T-helper 1 cell (primary cell): Measurements from ENCODE around the gene TMEM259.
A peak's percentile ranks its signal among the peaks of the same experiment; 100 is the strongest.

Source experiments
- DNase-seq, 5 donors: peaks; one replicate each; pipeline ENCODE4 v3.0.0-alpha.2; 2012 to 2020

The TMEM259 gene

DNA sequence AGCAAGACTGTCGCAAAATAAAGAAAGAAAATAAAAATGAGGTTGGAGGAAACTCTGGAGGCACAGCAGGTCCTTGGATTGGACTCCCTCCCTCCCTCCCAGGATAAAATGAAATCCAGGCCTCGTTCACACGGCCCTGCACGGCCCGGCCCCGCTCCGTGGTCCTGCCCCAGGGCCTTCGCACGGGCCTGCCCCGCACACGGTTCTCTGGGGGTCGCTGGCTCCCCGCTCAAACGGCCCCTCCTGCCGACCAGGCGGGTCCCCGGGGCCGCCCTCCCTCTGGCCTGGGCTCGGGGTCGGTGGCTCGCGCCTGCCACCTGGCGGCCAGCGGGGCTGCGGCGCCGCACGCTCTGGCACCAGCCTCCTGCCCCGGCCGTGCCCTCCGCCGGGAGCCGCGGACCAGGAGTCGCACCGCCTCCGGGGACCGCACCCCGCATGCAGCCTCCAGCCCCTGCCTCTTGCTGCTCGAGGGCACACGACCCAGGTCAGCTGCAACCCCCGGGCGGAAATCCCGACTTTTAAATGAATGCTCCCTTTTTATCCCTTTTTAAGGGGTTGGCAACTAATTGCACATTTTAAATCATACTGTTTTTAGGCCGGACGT, 38.3 kb downstream of the TMEM259 start:
- peak; percentile 52 to 72 (median 61) for DNase-seq

DNA sequence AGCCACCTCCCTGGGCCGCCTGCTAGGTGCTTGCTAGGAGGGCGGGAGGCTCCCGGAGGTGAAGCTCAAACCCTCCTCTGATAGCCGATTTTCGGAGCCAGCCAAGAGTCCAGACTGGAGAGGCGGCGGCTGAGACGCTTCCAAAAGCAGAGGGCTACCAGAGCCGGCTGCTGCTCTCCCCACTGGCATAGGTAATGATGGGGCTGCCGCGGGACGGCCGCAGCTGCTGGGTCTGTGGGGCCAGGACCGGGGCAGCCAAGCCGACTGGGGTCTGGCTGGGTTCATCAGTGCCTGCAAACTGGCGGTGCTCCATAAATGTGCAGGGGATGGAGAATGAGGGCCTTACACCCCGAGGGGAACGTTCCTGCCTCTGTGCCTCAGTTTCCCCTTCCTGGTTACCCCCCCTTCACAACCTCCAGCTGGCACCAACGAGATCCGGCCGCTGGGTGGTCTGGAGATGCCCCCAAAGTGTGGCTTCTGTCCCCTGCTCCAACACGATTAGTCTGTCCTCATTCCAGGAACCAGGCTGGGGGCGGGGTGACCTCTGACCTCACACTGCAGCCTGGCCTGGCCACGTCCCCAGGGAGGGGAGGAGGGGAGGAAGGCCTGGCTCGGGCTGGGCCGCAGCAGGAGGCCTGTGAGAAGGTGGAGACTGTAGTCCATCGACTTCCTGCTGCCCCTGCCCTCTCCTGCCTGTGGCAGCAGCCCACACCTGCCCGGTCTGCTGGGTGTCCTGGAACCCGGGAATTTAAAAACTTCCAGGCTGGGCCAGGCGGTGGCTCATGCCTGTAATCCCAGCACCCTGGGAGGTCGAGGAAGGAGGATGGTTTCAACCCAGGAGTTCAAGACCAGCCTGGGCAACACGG, 40.6 kb downstream of the TMEM259 start:
- no peak for DNase-seq

DNA sequence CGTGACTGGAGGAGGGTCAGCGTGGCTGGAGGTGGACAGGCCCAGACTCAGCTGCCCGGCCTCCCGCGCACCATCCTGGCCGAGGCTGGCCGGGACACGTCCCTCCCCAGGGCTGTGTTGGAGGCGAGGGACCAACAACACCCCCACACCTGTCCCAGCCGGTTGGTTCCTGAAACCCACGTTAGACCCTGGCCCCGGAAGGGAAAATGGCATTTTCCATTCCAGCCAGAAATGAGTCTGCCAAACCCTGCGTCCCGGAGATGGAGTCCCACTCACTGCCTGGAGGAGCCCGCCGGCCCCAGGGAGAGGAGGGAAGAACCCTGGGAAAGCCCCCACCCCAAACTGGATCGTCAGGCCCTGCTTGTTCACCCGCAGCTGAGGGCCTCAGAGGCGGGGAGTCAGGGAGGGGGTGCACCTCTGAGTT, 41.6 kb downstream of the TMEM259 start:
- DNase-seq = no peak

DNA sequence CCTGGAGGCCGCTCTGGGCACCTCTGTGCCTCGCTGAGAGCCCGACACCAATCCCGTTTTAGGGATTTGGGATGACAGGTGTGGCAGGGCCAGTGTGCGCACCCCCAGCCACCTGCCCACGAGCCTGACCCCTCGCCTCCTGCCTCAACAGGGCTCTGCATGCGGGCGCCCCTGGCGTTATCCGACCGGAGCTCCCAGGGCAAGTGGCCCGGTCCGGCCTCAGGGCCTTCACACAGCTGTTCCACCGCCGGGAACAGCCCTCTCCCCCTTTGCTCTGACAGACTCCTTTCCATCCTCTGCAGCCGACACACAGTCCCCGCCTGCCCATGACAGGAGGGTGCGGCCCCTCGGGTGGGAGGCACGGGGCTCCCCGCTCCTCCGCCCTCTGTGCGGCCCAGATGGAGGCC, 43.9 kb downstream of the TMEM259 start:
- no peak for DNase-seq

DNA sequence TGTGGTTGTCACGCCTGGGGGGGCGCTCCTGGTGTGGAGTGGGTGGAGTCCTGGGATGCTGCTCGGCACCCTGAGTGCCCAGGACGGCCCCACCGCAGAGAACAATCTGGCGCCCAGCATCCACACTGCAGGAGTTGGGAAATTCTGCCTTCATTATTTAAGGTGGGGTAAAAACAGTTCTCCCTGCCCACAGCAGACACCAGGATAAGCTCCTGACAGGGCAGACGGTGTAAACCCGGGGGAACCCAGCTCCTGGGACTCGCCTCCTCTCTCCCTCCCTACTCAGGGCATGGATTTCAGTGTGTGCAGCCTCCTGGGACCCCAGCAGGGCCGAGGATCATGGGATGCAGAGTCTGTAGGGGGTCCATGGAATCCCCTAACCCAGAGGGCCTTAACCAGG, 44.4 kb downstream of the TMEM259 start:
- no peak for DNase-seq

DNA sequence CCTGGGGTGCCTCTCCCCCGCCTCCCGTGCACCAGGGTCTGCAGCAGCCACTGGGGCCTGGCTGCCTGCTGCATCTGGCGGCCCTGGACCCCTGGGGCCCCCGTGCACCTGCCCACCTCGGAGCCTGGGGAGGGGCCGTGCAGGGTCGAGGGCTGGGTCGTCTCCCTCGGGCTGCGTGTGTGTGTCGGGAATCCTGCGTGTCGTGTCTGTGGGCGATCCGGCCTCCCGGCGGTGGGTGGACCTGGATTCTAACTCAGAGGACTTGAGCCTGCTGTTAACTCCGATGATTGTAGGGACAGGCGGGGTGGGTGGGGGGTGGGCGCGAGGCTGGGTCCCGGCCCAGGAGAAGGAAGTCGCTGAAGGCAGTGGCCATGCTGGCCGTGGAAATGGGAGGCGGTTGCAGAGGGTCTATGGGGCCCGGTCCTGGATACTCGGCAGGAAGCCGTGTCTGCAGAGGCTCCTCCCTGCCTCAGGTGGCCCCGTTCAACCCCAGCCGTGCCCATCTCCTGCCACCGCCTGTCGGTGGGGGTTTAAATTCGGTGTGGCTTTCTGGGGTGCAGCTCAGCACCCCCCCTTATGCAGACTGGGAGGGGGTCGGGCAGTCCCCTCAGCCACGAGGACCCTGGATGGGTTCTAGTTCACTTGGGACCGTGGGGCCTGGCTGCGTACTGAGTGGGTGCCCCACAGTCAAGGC, 46.2 kb downstream of the TMEM259 start:
- no peak for DNase-seq

DNA sequence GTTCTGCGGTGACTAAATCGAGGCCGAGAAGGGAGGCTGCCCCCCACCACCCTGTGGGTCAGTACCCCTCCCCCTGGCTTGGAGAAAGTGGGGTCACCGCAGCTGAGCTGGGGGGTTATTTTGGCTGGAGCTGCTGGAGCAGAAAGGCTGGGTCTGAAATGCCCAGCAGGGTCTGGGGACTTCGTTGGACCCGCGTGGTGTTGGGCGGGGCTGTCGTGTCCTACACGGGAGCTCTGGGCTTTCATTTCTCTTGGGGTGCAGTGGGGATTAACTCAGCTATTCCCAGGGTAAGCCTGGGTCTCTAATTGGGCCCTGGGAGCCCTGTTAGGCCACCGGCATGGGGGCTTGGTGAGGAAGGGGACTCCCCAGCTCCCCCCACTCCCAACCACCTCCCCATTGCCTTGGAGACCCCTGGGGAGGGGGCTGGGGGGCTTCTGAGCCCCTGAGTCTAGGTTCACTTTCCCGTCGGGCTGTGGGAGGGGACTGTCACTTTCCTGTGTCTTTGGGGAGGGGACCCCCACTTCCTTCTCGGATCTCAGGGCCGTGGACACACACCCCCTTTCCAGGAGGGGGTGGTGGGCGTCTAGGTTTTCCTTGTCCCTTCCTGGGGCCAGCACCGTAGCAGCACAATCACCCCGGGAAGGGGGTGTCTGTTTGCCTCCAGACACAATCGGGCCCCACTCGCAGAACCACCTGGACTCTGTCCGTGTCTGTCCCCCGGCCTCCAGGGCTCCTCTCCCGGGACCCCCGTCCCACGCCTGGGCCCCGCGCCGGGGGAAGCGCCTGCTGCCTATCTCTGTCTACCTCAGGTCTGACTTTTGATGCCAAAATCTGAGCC, 47.0 kb downstream of the TMEM259 start:
- no peak for DNase-seq

DNA sequence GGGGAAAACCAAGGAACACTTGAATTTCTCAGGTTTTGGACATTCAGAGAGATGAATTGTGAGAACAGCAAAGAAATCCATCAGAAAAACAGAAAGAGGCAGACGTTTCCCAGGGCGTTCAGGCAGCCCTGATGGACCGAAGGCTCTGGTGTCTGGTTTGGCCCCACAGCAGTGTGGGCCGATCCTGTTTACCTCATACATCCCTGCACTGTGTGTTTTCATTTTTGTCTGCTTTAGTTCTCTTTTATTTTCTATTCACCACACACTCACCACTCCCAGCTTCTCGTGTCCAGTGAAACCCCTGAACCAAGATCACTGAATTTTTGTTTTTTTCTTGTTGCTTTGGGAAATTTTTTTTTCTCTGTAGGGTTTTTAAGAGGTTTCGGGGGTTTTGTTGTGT, 48.6 kb downstream of the TMEM259 start:
- DNase-seq = no peak

DNA sequence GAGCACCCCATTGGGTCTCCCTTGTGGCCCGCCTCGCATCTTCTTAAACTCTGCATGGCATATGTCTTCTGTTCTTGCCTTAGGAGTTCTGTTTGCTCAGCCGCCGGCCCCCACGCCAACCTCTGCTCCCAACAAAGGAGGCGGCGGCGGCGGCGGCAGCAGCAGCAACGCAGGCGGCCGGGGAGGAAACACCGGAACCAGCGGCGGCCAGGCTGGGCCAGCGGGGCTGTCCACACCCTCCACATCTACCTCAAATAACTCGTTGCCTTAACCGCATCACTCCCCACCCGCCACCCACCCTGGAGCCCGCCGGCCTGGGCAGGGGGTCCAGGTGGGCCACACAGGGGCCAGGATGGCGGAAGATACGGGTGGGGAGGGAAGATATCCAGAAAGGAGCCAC, 49.1 kb downstream of the TMEM259 start:
- DNase-seq = no peak

DNA sequence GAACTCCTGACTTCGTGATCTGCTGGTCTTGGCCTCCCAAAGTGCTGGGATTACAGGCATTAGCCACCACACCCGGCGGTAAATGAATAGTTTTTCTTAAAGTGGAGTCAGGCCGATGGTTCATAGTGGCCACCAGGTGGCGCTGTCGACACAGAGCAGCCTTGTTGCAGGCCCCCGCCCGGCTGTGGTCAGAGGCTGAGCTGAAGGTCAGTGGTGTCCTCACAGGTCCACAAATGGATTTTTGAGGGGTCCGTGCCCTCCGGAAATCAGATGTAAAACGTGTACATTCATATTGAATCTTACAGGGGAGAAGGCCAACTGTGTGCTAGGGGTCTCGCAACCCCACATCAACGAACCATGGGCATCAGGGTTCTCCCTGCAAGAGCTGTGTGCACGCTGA, 50.2 kb downstream of the TMEM259 start:
- no peak for DNase-seq

DNA sequence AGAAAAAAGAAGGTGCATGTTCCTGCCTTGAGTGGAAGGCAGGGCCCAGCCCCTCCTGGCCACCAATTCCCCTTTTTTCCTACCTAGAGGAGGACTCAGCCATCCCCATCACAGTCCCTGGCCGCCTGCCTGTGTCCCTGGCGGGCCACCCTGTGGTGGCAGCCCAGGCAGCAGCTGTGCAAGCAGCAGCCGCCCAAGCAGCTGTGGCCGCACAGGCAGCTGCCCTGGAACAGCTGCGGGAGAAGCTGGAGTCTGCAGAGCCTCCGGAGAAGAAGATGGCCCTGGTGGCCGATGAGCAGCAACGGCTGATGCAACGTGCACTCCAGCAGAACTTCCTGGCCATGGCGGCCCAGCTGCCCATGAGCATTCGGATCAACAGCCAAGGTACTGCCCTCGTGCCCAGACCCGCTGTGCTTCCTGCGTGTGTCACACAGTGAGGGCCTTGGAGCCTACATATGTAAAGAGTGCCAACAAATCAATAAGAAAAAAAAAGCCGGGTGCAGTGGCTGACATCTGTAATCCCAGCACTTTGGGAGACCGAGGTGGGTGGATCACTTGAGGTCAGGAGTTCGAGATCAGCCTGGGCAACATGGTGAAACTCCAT, 54.3 kb downstream of the TMEM259 start:
- DNase-seq = no peak

DNA sequence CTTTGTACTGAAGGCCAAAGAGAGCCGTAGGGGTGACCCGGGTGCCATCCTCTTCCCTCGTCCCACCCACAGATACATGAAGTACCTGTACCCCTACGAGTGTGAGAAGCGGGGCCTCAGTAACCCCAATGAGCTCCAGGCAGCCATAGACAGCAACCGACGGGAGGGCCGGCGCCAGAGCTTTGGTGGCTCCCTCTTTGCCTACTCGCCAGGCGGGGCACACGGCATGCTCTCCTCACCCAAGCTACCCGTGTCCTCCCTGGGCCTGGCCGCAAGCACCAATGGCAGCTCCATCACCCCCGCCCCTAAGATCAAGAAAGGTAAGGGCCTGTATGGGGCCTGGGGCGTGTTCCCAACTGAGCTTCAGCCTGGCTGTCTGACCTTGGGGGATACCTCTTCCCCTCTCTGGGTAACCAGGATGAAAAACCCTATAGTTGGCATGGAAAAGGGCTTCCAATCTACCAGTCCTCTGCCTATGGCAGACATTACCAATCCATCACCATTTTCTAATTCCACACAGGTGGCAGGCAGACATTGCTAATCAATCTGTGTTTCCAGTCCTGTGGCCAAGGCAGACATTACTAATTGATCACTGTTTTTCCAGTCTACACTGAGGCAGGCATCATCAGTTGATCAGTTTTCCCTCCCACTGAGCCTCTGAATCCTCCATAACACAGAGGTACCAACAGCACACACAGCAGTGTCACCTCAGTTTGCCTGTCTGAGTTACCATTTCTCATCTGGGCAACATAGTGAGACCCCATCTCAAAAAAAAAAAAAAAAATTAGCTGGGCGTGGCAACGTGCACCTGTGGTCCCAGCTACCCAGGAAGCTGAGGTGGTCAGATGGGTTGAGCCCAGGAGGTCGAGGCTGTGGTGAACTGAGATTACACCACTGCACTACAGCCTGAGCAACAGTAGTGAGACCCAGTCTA, 55.9 kb downstream of the TMEM259 start:
- DNase-seq = no peak

DNA sequence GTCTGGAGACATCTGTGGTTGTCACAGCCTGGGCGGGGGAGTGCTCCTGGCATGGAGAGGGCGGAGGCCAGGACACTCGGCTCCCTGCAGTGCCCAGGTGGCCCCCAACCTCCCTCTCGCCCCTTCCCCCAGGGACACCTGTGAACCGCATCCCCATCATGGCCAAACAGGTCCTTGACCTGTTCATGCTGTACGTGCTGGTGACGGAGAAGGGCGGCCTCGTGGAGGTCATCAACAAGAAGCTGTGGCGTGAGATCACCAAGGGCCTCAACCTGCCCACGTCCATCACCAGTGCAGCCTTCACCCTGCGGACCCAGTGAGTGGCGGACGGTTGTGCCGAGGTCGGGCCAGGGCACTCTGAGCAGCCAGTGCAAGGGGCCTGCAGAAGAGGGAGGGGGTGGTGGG, 56.8 kb downstream of the TMEM259 start:
- no peak for DNase-seq

DNA sequence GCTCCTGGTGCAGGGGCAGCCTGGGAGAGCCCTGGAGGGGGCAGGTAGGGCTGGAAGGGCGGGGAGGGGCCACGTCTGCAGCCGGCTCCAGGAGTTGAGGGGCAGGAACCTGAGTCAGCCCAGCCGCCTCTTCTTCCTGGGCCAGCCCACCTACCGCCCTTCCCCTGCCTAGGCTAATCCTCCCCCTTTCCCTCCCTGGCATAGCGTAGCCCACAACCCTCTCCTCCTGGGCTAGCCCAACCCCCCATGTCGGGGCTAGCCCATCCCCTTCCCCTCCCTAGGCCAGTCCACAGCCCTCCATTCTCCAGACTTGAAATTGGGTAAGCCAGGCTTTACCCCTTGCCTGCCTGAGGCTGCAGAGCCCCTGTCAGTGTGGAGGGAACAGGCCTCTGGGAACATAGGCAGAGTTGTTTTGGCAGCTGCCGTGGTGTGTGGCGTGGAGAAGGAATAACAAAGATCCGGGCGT, 57.4 kb downstream of the TMEM259 start:
- DNase-seq = no peak

DNA sequence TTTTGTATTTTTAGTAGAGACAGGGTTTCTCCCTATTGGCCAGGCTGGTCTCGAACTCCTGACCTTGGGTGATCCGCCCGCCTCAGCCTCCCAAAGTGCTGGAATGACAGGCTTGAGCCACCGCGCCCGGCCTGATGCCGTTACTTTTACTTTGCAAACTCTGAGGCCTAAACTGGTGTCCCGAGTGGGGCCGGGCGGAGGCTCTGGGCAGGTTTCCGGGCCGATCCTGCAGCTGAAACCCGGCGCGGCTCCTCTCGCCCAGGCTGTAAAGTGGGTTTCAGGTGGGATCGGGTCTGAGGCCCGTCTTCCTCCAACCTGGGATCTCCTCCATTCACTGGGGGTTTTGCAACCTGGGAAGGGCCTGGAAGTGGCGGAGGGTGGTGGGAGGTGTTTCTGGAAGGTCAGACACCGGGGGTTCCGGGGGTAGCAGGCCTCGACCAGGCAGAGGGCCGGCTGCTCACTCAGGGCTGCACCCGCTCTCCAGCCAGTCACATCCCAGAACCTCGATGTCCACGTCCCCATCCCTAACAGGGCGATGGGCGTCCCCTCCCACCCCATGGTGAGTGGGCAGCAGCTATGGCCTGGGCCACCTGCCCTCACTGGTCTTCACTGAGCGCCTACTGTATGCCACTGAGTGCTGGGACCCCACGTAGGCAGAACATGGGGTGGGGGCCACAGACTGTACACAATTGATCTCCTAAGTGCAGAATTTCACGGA, 58.1 kb downstream of the TMEM259 start:
- DNase-seq = no peak

DNA sequence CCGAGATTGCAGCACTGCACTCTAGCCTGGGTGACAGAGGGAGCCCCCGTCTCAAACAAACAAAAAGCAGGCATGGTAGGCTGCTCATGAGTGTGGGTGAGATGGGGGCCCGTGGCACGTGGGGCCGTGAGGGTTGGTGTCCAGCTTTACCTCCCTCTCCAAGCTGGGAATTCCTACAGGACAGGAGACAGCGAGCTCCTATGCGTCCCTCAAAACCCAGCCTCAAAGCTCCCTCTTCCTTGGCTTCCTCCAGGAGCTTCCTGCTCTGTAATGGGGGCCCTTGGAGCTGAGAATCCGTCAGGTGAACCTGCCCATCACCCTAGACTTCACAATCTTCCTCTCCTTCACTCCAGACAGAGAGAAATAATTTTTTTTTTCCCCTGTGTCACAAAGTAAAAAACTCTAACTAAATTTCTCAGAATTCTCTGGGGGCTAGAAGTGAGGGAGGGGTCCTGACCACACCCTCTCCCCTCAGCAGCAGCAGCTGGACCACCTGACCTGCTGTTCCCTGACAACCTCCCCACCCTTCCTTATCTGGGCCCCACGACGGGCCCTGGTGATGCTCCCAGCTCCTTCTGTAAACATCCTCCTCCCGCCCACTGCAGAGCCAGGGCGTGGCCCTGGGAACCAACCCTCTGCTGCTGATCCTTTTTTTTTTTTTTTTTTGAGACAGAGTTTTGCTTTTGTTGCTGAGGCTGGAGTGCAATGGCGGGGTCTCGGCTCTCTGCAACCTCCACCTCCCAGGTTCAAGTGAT, 58.9 kb downstream of the TMEM259 start:
- DNase-seq = no peak

DNA sequence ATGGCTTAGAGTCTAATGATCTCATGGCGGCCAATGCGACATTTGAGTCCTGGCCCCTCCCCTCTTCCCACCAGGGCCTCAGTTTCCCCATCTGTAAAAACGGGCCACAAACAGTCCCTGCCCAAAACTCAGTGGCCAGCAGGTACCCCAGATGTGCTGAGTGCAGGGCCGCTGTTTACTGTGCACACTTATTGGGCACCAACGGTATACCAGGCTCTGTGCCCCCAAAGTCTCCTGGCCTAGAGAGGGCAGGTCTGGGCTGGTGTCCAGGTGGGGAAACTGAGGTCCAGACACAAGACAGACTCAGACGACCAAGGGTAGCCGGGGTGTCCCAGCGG, 60.4 kb downstream of the TMEM259 start:
- DNase-seq = no peak

DNA sequence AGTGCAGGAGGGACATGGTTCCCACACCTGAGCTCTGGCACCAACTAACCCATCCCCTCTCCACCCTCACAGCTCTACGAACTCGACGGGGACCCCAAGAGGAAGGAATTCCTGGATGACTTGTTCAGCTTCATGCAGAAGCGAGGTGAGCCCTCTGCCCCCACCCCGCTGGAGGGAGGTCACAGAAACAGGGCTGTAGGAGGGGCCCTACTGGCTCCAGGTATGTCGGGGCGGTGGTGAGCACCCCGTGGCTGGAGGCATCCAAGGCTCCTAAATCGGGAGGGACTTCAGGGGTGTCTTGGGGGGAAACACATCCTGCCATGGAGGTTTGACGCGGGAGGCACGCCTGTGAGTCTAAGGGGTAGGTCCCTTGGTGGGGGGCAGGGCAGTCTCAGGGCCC, 60.9 kb downstream of the TMEM259 start:
- no peak for DNase-seq
